ENCODE measurements around the gene HEG1.

HEG1 gene

DNA sequence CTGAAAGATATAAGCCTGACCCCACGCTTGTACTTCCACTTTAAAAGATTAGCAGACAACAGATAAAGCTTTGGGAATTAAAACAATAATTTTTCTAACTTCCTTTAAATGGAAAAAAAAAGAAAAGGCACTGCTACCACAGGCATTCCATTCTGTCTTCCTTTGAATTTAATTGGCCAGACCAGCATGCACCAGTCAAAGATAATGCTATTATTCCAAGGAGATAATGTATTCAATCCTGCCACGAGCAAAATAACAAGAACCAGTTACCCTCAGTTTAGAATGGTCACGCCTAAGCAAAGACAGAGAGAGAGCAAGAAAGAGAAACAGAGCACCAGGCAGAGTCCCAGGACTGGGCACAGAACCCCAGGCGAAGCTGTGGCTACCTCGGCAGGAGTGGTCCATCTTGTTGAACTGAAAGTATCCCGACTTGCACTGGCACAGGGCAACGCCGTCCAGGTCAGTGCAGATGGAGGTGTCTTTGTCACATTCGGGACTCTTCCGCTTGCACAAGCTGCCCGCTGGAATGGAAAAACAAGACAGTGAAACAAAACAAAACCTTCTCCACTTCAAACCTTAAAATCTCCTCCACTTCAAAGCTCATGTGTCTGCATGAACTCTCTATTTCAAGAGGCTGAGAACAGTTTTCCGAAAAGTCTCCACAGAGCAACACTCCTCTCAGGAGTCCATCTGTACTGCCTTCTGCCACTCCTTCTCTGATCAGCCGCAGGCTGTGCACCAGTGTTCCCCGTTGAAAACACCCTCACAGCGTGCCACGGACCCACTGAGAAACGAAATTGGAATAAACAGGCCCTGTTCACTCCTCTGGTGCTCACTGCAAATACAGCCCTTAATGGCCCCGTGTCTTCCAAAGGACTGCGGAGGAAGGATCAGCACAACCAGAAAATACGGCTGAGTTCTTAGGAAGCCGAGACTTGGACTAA is 58.2 kb downstream of the HEG1 start:
- no peak for DNase-seq (ENCODE audit: low read depth)
- H3K4me3 ChIP-seq (replicated peaks; ENCODE audit: low read depth, low read length): no peak overlapping the region
- TF ChIP-seq, protein P1, sequence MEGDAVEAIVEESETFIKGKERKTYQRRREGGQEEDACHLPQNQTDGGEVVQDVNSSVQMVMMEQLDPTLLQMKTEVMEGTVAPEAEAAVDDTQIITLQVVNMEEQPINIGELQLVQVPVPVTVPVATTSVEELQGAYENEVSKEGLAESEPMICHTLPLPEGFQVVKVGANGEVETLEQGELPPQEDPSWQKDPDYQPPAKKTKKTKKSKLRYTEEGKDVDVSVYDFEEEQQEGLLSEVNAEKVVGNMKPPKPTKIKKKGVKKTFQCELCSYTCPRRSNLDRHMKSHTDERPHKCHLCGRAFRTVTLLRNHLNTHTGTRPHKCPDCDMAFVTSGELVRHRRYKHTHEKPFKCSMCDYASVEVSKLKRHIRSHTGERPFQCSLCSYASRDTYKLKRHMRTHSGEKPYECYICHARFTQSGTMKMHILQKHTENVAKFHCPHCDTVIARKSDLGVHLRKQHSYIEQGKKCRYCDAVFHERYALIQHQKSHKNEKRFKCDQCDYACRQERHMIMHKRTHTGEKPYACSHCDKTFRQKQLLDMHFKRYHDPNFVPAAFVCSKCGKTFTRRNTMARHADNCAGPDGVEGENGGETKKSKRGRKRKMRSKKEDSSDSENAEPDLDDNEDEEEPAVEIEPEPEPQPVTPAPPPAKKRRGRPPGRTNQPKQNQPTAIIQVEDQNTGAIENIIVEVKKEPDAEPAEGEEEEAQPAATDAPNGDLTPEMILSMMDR (IDR thresholded peaks at IDR 0.05; ENCODE audit: low read length, missing control alignments): no peak

DNA sequence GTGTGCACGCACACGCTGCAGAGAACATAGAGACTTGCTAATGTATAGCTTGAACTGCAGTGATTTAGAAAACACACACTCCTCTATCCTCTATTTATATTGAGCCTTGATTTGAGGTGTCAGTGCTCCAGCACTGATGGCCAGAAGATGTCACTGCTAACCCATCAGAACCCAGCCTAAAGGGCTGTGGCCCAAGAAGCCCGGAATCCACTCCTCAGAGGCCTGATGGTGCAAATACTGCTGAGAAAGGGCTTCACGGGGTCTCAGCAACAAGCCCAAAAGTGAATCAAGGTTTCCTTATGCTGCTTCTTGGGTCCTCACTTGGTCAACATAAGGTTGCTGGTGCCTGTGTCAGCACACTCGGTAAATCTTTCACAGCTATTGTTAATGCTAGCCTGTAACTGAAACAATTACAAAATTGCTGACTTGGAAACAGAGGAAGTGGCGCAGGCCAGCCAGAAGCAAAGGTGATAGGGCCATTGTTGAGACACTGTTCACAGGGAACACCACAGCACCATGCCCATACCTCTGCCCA is 60.3 kb downstream of the HEG1 start:
- DNase-seq (ENCODE audit: low read depth): peak; percentile 76
- TF ChIP-seq, protein P1 (IDR thresholded peaks at IDR 0.05; ENCODE audit: low read length, missing control alignments): peak; percentile 69
- no peak overlapping the region for H3K4me3 ChIP-seq (replicated peaks; ENCODE audit: low read depth, low read length)

DNA sequence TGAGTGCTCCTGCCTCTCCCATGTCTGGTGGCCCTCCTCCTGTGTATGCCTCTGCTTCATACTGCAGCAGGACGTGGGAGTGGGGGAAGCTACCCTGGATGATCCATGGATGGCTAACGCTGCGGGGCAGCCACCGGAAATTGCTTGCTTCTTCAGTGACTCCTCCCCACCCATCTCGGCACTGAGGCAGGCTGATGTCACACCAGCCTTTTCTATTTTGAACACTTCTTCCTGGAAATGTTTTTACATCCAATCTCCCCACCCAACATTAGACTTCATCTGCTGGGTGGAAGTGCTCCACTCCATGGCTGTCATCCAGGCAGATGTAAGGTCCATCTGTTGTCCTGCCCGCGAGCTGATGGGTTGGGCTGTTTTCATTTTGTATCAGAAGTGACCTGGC is 62.3 kb downstream of the HEG1 start:
- DNase-seq (ENCODE audit: low read depth): peak; percentile 63
- no peak overlapping the region for H3K4me3 ChIP-seq (replicated peaks; ENCODE audit: low read depth, low read length)
- TF ChIP-seq, protein P1 (IDR thresholded peaks at IDR 0.05; ENCODE audit: low read length, missing control alignments): no peak

DNA sequence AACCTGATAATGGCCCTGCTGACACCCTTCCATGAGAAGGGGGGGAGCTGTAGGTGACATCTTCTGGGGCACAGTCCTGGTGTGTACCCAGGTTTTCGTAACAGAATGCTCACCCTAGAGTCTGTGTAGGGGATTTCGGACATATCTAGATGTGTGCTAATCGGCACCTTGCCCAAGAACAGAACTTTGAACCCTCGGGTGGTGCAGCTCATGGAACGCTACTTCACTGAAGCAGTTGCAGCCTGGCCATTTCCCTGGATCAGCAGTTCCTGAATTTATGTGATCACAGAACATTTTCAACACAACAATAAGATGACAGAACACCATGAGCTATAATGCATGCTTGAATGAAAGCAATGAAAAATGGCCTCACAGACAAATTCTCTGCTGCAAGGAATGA is 63.8 kb downstream of the HEG1 start:
- no peak overlapping the region for H3K4me3 ChIP-seq (replicated peaks; ENCODE audit: low read depth, low read length)
- TF ChIP-seq, protein P1 (IDR thresholded peaks at IDR 0.05; ENCODE audit: low read length, missing control alignments): no peak
- DNase-seq (ENCODE audit: low read depth): no peak

DNA sequence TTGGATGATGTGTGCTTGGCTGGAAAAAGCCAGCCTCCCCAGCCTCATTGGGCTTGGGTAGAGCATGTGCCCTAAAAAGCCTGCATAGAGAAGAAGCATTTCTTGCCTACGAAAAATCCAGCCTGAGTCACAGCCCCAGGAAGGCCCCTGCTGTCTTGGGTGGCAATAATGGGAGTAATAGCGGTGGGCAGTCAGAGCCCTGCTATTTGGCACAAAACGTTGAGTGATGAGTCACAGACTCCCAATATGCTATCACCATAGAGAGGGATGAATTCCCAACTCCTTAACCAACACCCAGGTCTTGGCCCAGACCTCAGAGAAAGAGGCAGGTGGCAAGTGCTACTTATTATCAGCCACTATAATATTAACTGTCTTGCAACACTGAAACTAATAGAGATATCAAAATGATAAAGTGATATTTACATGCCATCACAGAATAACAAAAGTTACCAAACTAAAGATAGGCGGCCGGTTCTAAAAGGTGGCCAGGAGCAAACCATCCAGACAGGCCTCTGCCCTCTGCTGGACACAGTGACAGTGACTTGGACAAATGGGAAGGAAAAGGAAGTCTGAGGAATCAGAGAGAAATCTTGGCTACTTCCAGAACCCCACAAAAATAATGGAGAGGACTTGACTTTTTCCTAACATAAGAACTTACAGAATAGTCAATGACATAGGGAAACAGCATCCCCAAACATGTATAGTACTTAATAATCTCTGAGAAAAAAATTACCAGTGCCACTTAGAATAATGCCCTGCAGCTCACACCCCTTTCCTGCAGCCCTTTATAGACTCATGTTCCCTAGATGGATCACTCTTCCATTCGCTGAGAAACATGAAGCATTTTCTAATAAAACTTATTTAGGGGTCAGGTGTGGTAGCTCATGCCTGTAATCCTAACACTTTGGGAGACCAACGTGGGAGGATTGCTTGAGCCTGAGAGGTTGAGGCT is 69.3 kb downstream of the HEG1 start:
- no peak overlapping the region for H3K4me3 ChIP-seq (replicated peaks; ENCODE audit: low read depth, low read length)
- TF ChIP-seq, protein P1 (IDR thresholded peaks at IDR 0.05; ENCODE audit: low read length, missing control alignments): peak; percentile 55
- DNase-seq (ENCODE audit: low read depth): peak; percentile 85

DNA sequence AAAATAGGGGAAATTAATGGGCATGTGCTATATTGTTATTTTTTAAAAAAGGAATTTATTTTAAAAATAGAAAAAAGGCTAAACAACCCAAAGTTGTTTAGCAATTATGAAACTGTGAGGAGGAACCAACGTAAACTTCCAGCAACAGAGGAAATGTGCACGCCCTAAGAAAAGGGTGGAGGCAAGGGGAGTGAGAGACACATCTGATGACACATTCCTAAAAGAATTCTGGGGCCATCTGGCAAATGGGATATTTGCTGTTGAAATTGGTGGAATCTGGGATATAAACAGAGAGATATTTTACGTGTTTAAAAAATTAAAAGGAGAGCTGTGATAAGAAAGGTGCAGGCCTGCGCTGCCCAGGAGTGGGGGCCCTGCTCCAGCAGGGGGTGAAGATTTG is 70.4 kb downstream of the HEG1 start:
- TF ChIP-seq, protein P1 (IDR thresholded peaks at IDR 0.05; ENCODE audit: low read length, missing control alignments): no peak
- no peak overlapping the region for H3K4me3 ChIP-seq (replicated peaks; ENCODE audit: low read depth, low read length)
- DNase-seq (ENCODE audit: low read depth): peak; percentile 86
